Measurements from ENCODE around the gene GMPPA. TPM values are rescaled to one million over a fixed set of nuclear protein-coding genes. Genes with fewer than 3 reads are reported as not detected.

The GMPPA gene
- total RNA-seq, 1 experiment from 2014 or later: 51.9 TPM

GRCh38 chr2:219541611-219542180 is 43.0 kb downstream of the GMPPA start (continued):
- TF ChIP-seq ZNF425 (CRISPR knock-in tag; conservative IDR thresholded peaks at IDR 0.05) (no peak), ZBTB21 (CRISPR knock-in tag; IDR thresholded peaks at IDR 0.05; ENCODE audit: borderline replicate concordance) (no peak), ZNF121 (CRISPR knock-in tag; IDR thresholded peaks at IDR 0.05) (peak; percentile 35; the same call in 1 of the 2 replicates)
- TF ChIP-seq, protein P1, sequence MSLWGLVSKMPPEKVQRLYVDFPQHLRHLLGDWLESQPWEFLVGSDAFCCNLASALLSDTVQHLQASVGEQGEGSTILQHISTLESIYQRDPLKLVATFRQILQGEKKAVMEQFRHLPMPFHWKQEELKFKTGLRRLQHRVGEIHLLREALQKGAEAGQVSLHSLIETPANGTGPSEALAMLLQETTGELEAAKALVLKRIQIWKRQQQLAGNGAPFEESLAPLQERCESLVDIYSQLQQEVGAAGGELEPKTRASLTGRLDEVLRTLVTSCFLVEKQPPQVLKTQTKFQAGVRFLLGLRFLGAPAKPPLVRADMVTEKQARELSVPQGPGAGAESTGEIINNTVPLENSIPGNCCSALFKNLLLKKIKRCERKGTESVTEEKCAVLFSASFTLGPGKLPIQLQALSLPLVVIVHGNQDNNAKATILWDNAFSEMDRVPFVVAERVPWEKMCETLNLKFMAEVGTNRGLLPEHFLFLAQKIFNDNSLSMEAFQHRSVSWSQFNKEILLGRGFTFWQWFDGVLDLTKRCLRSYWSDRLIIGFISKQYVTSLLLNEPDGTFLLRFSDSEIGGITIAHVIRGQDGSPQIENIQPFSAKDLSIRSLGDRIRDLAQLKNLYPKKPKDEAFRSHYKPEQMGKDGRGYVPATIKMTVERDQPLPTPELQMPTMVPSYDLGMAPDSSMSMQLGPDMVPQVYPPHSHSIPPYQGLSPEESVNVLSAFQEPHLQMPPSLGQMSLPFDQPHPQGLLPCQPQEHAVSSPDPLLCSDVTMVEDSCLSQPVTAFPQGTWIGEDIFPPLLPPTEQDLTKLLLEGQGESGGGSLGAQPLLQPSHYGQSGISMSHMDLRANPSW (CRISPR knock-in tag; conservative IDR thresholded peaks at IDR 0.05; ENCODE audit: low read depth): no peak

- CTCF ChIA-PET: interaction anchor here (0.7 to 41.3 kb wide), 21 partner anchors 10 to 140 kb away, joined by 3 to 2316 read pairs (median 4); partner anchors contain the start of genes GMPPA, INHA, OBSL1 and SLC4A3
- Mint-ChIP-seq H3K4me1 (peaks cover 24% of the 10 kb centered on the region), H3K27me3 (ENCODE audit: low read depth) (peaks cover 27% of the 10 kb centered on the region), H3K4me3 (peak overlapping the region; percentile 86), H3K9me3 (no peaks in the 10 kb centered on the region), H3K36me3 (peaks cover 28% of the 10 kb centered on the region), H3K27ac (no peak overlapping the region)
- POLR2A ChIA-PET: interaction anchor here (0.6 to 2.6 kb wide), 5 partner anchors 9 to 54 kb away, joined by 3 to 15 read pairs (median 4); partner anchors contain the start of gene STK11IP
- ATAC-seq (peak; percentile 2), DNase-seq (ENCODE audit: low spot score) (no peak)
- TF ChIP-seq NFE2L1 (CRISPR knock-in tag; IDR thresholded peaks at IDR 0.05): no peak
- TF ChIP-seq ELF4 (CRISPR knock-in tag; IDR thresholded peaks at IDR 0.05; ENCODE audit: low read depth): 0 out of 2 replicates have a peak, but pooled peaks have one; percentile 27
- no peak; the same call in 1 of the 2 replicates for TF ChIP-seq CREM (CRISPR knock-in tag; IDR thresholded peaks at IDR 0.05)
- peak; percentile 68; the same call in 1 of the 2 replicates for TF ChIP-seq ZNF423 (CRISPR knock-in tag; IDR thresholded peaks at IDR 0.05)
- no peak for TF ChIP-seq ATF1 (CRISPR knock-in tag; IDR thresholded peaks at IDR 0.05)
- TF ChIP-seq, protein P2, sequence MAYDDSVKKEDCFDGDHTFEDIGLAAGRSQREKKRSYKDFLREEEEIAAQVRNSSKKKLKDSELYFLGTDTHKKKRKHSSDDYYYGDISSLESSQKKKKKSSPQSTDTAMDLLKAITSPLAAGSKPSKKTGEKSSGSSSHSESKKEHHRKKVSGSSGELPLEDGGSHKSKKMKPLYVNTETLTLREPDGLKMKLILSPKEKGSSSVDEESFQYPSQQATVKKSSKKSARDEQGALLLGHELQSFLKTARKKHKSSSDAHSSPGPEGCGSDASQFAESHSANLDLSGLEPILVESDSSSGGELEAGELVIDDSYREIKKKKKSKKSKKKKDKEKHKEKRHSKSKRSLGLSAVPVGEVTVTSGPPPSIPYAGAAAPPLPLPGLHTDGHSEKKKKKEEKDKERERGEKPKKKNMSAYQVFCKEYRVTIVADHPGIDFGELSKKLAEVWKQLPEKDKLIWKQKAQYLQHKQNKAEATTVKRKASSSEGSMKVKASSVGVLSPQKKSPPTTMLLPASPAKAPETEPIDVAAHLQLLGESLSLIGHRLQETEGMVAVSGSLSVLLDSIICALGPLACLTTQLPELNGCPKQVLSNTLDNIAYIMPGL (CRISPR knock-in tag; IDR thresholded peaks at IDR 0.05): peak; percentile 65; the same call in 1 of the 2 replicates
- TF ChIP-seq, protein P3, sequence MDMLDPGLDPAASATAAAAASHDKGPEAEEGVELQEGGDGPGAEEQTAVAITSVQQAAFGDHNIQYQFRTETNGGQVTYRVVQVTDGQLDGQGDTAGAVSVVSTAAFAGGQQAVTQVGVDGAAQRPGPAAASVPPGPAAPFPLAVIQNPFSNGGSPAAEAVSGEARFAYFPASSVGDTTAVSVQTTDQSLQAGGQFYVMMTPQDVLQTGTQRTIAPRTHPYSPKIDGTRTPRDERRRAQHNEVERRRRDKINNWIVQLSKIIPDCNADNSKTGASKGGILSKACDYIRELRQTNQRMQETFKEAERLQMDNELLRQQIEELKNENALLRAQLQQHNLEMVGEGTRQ (CRISPR knock-in tag; IDR thresholded peaks at IDR 0.05): no peak
- TF ChIP-seq JUN (CRISPR knock-in tag; IDR thresholded peaks at IDR 0.05): 0 out of 2 replicates have a peak, but pooled peaks have one; percentile 53
- no peak for TF ChIP-seq GABPB1 (CRISPR knock-in tag; IDR thresholded peaks at IDR 0.05)
- peak; percentile 12; the same call in 1 of the 2 replicates for TF ChIP-seq ESRRA (CRISPR knock-in tag; IDR thresholded peaks at IDR 0.05; ENCODE audit: borderline replicate concordance)
- peak; percentile 21; the same call in 1 of the 2 replicates for TF ChIP-seq RELA (CRISPR knock-in tag; IDR thresholded peaks at IDR 0.05; ENCODE audit: borderline replicate concordance)
- peak; percentile 80 for TF ChIP-seq ARID4B (CRISPR knock-in tag; IDR thresholded peaks at IDR 0.05; ENCODE audit: borderline replicate concordance)
Observed at GRCh38 chr2:219542931-219543595, 44.4 kb downstream of the GMPPA start.
